Activated naive CD8-positive, alpha-beta T cell (primary cell): ENCODE data around the gene SCFD2.
"Not testable (repeated sequence)": the region's sequence is repeated elsewhere in the genome, so short reads cannot be mapped to it uniquely, and the experiment has no call there.

ENCODE experiments used
- H3K27ac Mint-ChIP-seq: one replicate; pipeline ENCODE4 v1.8.0; 2021; ENCODE audit warnings: mixed read lengths
- H3K27me3 Mint-ChIP-seq: one replicate; pipeline ENCODE4 v1.8.0; 2021; ENCODE audit warnings: mixed read lengths
- H3K36me3 Mint-ChIP-seq: one replicate; pipeline ENCODE4 v1.8.0; 2021; ENCODE audit warnings: mixed read lengths
- H3K4me1 Mint-ChIP-seq: one replicate; pipeline ENCODE4 v1.8.0; 2021; ENCODE audit warnings: low read depth, mixed read lengths
- H3K4me3 Mint-ChIP-seq: one replicate; pipeline ENCODE4 v1.8.0; 2021; ENCODE audit warnings: mild to moderate bottlenecking, mixed read lengths
- H3K9me3 Mint-ChIP-seq: one replicate; pipeline ENCODE4 v1.8.0; 2021; ENCODE audit warnings: low read depth, mixed read lengths

The SCFD2 gene

GRCh38 chr4:53169695-53170617 is 195.9 kb downstream of the SCFD2 start:
- H3K4me1 Mint-ChIP-seq = peaks cover 10% of the 10 kb centered on the region
- H3K27me3 Mint-ChIP-seq = no peaks in the 10 kb centered on the region
- H3K27ac Mint-ChIP-seq = no peak overlapping the region
- peaks cover 28% of the 10 kb centered on the region for H3K9me3 Mint-ChIP-seq
- H3K36me3 Mint-ChIP-seq = peaks cover 55% of the 10 kb centered on the region
- H3K4me3 Mint-ChIP-seq = no peak overlapping the region

- Mint-ChIP-seq H3K36me3 (peaks cover 45% of the 10 kb centered on the region), H3K9me3 (peaks cover 20% of the 10 kb centered on the region), H3K27ac (no peak overlapping the region), H3K4me3 (no peak overlapping the region), H3K27me3 (no peaks in the 10 kb centered on the region), H3K4me1 (no peaks in the 10 kb centered on the region)
Measured at GRCh38 chr4:53168228-53168627, 197.6 kb downstream of the SCFD2 start.

GRCh38 chr4:53162969-53163368 is 202.9 kb downstream of the SCFD2 start:
- H3K9me3 Mint-ChIP-seq = peaks cover 8% of the 10 kb centered on the region
- no peak overlapping the region for H3K27ac Mint-ChIP-seq
- H3K4me1 Mint-ChIP-seq = no peaks in the 10 kb centered on the region
- no peak overlapping the region for H3K4me3 Mint-ChIP-seq
- H3K36me3 Mint-ChIP-seq = peaks cover 43% of the 10 kb centered on the region
- no peaks in the 10 kb centered on the region for H3K27me3 Mint-ChIP-seq

GRCh38 chr4:53161787-53162433 is 204.0 kb downstream of the SCFD2 start:
- H3K36me3 Mint-ChIP-seq = peaks cover 44% of the 10 kb centered on the region

GRCh38 chr4:53161051-53161786 is 204.6 kb downstream of the SCFD2 start:
- Mint-ChIP-seq H3K36me3 (peaks cover 40% of the 10 kb centered on the region), H3K4me1 (no peaks in the 10 kb centered on the region), H3K27ac (no peak overlapping the region), H3K27me3 (no peaks in the 10 kb centered on the region), H3K9me3 (no peaks in the 10 kb centered on the region), H3K4me3 (no peak overlapping the region)

More at GRCh38 chr4:53161787-53162433, 204.0 kb downstream of the SCFD2 start:
- Mint-ChIP-seq H3K4me1 (no peaks in the 10 kb centered on the region), H3K27ac (no peak overlapping the region), H3K27me3 (no peaks in the 10 kb centered on the region), H3K9me3 (peaks cover under 1% of the 10 kb centered on the region), H3K4me3 (no peak overlapping the region)

- Mint-ChIP-seq H3K27ac (no peak overlapping the region), H3K4me1 (peaks cover 2% of the 10 kb centered on the region), H3K4me3 (no peak overlapping the region), H3K9me3 (peaks cover 8% of the 10 kb centered on the region), H3K27me3 (no peaks in the 10 kb centered on the region), H3K36me3 (peaks cover 50% of the 10 kb centered on the region)
Measured at GRCh38 chr4:53156896-53157295, 209.0 kb downstream of the SCFD2 start.

- peaks cover 38% of the 10 kb centered on the region for H3K36me3 Mint-ChIP-seq
Measured at GRCh38 chr4:53152467-53152866, 213.4 kb downstream of the SCFD2 start.

GRCh38 chr4:53151489-53151788 is 214.4 kb downstream of the SCFD2 start:
- Mint-ChIP-seq H3K36me3 (peaks cover 31% of the 10 kb centered on the region), H3K9me3 (peaks cover 8% of the 10 kb centered on the region), H3K27me3 (no peaks in the 10 kb centered on the region), H3K4me1 (peaks cover 3% of the 10 kb centered on the region), H3K4me3 (no peak overlapping the region), H3K27ac (no peak overlapping the region)

More at GRCh38 chr4:53152467-53152866, 213.4 kb downstream of the SCFD2 start:
- Mint-ChIP-seq H3K4me3 (no peak overlapping the region), H3K4me1 (peaks cover 3% of the 10 kb centered on the region), H3K27ac (no peak overlapping the region), H3K9me3 (peaks cover 8% of the 10 kb centered on the region), H3K27me3 (no peaks in the 10 kb centered on the region)

- H3K36me3 Mint-ChIP-seq = peaks cover 31% of the 10 kb centered on the region
Measured at GRCh38 chr4:53150631-53151488, 215.0 kb downstream of the SCFD2 start.

GRCh38 chr4:53147711-53148110 is 218.2 kb downstream of the SCFD2 start:
- Mint-ChIP-seq H3K9me3 (no peaks in the 10 kb centered on the region), H3K4me3 (no peak overlapping the region), H3K36me3 (peaks cover 25% of the 10 kb centered on the region)

More at GRCh38 chr4:53150631-53151488, 215.0 kb downstream of the SCFD2 start:
- Mint-ChIP-seq H3K4me3 (no peak overlapping the region), H3K27me3 (no peaks in the 10 kb centered on the region), H3K27ac (no peak overlapping the region), H3K9me3 (peaks cover 8% of the 10 kb centered on the region), H3K4me1 (peaks cover 3% of the 10 kb centered on the region)

GRCh38 chr4:53147197-53147596 is 218.7 kb downstream of the SCFD2 start:
- H3K27ac Mint-ChIP-seq = no peak overlapping the region
- no peaks in the 10 kb centered on the region for H3K27me3 Mint-ChIP-seq
- H3K36me3 Mint-ChIP-seq = peaks cover 28% of the 10 kb centered on the region
- peaks cover 3% of the 10 kb centered on the region for H3K4me1 Mint-ChIP-seq
- no peaks in the 10 kb centered on the region for H3K9me3 Mint-ChIP-seq
- no peak overlapping the region for H3K4me3 Mint-ChIP-seq

More at GRCh38 chr4:53147711-53148110, 218.2 kb downstream of the SCFD2 start:
- H3K27me3 Mint-ChIP-seq = no peaks in the 10 kb centered on the region
- peaks cover 3% of the 10 kb centered on the region for H3K4me1 Mint-ChIP-seq
- no peak overlapping the region for H3K27ac Mint-ChIP-seq

- Mint-ChIP-seq H3K4me3 (no peak overlapping the region), H3K27me3 (no peaks in the 10 kb centered on the region), H3K36me3 (peaks cover 34% of the 10 kb centered on the region), H3K9me3 (no peaks in the 10 kb centered on the region), H3K4me1 (peaks cover 6% of the 10 kb centered on the region), H3K27ac (no peak overlapping the region)
Measured at GRCh38 chr4:53141308-53141707, 224.6 kb downstream of the SCFD2 start.

- H3K4me3 Mint-ChIP-seq, H3K27me3 Mint-ChIP-seq, H3K4me1 Mint-ChIP-seq, H3K9me3 Mint-ChIP-seq, H3K27ac Mint-ChIP-seq: not testable (repeated sequence)
- peaks cover 29% of the 10 kb centered on the region for H3K36me3 Mint-ChIP-seq
Measured at GRCh38 chr4:53139256-53139655, 226.6 kb downstream of the SCFD2 start.

- no peak overlapping the region for H3K4me3 Mint-ChIP-seq
- no peaks in the 10 kb centered on the region for H3K27me3 Mint-ChIP-seq
- no peak overlapping the region for H3K27ac Mint-ChIP-seq
- H3K4me1 Mint-ChIP-seq = peaks cover 8% of the 10 kb centered on the region
- peaks cover 30% of the 10 kb centered on the region for H3K36me3 Mint-ChIP-seq
- H3K9me3 Mint-ChIP-seq = no peaks in the 10 kb centered on the region
Measured at GRCh38 chr4:53137468-53137867, 228.4 kb downstream of the SCFD2 start.
